Measurements from ENCODE around the gene ZNF574. TPM values are rescaled to one million over a fixed set of nuclear protein-coding genes. Genes with fewer than 3 reads are reported as not detected.

Gene ZNF574
- total RNA-seq, 1 donor from 2014 or later = 20.0 TPM

GRCh38 chr19:42081584-42082203 lies 5.7 kb downstream of the ZNF574 start:
- Mint-ChIP-seq H3K36me3 (ENCODE audit: low read depth, unreplicated experiment) (peaks cover 20% of the 10 kb centered on the region), H3K27me3 (ENCODE audit: low read depth, unreplicated experiment) (no peaks in the 10 kb centered on the region), H3K27ac (ENCODE audit: unreplicated experiment) (peak overlapping the region; percentile 79), H3K9me3 (ENCODE audit: unreplicated experiment) (no peaks in the 10 kb centered on the region), H3K4me1 (ENCODE audit: low read depth, unreplicated experiment) (peaks cover 37% of the 10 kb centered on the region), H3K4me3 (ENCODE audit: unreplicated experiment) (peak overlapping the region; percentile 55)
- peaks cover 16% of the 10 kb centered on the region for H3K4me1 ChIP-seq (ENCODE audit: insufficient read depth, low read length)
- TF ChIP-seq EZH2 (IDR thresholded peaks at IDR 0.05; ENCODE audit: insufficient read depth, low read length) = no peak
- TF ChIP-seq, protein P1, sequence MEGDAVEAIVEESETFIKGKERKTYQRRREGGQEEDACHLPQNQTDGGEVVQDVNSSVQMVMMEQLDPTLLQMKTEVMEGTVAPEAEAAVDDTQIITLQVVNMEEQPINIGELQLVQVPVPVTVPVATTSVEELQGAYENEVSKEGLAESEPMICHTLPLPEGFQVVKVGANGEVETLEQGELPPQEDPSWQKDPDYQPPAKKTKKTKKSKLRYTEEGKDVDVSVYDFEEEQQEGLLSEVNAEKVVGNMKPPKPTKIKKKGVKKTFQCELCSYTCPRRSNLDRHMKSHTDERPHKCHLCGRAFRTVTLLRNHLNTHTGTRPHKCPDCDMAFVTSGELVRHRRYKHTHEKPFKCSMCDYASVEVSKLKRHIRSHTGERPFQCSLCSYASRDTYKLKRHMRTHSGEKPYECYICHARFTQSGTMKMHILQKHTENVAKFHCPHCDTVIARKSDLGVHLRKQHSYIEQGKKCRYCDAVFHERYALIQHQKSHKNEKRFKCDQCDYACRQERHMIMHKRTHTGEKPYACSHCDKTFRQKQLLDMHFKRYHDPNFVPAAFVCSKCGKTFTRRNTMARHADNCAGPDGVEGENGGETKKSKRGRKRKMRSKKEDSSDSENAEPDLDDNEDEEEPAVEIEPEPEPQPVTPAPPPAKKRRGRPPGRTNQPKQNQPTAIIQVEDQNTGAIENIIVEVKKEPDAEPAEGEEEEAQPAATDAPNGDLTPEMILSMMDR (IDR thresholded peaks at IDR 0.05; ENCODE audit: insufficient read depth, low read depth, low read length) = peak; percentile 68
- H3K9ac ChIP-seq (ENCODE audit: low read length) = peak overlapping the region; percentile 15
- no peak overlapping the region for H3K4me3 ChIP-seq (ENCODE audit: insufficient read depth, low read depth, low read length)
- no peaks in the 10 kb centered on the region for H3K9me3 ChIP-seq (ENCODE audit: insufficient read depth, low read depth, low read length)
- no peak overlapping the region for H2AFZ ChIP-seq (ENCODE audit: low read depth, low read length)
- no peak overlapping the region for H3K27ac ChIP-seq (ENCODE audit: low read depth, low read length)
- peaks cover 24% of the 10 kb centered on the region for H3K36me3 ChIP-seq (ENCODE audit: insufficient read depth, low read length)
- H3K27me3 ChIP-seq (ENCODE audit: insufficient read depth, low read length) = no peaks in the 10 kb centered on the region
- peaks cover 57% of the 10 kb centered on the region for H3K79me2 ChIP-seq (ENCODE audit: insufficient read depth, low read length)
- FAIRE-seq (peak; percentile 84), DNase-seq (ENCODE audit: low read depth) (peak; percentile 26)
- H3K4me2 ChIP-seq (ENCODE audit: low read length) = no peak overlapping the region
- H4K20me1 ChIP-seq (ENCODE audit: insufficient read depth, low read length) = peaks cover 61% of the 10 kb centered on the region

DNA sequence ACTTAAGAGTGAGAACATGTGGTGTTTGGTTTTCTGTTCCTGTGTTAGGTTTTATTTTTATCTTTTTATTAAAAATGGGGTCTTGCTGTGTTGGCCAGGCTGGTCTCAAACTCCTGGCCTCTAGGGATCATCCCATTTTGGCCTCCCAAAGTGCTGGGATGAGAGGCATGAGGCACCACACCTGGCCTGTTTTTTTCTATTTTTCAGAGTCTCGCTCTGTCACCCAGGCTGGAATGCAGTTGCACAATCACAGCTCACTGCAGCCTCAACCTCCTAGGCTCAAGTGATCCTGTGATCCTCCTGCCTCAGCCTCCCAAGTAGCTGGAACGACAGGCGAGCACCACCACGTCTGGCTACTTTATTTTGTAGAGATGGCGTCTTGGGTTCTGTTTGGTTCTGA lies 7.6 kb downstream of the ZNF574 start:
- H3K27me3 Mint-ChIP-seq (ENCODE audit: low read depth, unreplicated experiment) = no peaks in the 10 kb centered on the region
- Histone ChIP-seq H3K9me3 (ENCODE audit: insufficient read depth, low read depth, low read length) (no peaks in the 10 kb centered on the region), H2AFZ (ENCODE audit: low read depth, low read length) (no peak overlapping the region), H4K20me1 (ENCODE audit: insufficient read depth, low read length) (peaks cover 43% of the 10 kb centered on the region), H3K4me3 (ENCODE audit: insufficient read depth, low read depth, low read length) (no peak overlapping the region), H3K79me2 (ENCODE audit: insufficient read depth, low read length) (peaks cover 38% of the 10 kb centered on the region), H3K4me1 (ENCODE audit: insufficient read depth, low read length) (peaks cover 22% of the 10 kb centered on the region), H3K9ac (ENCODE audit: low read length) (no peak overlapping the region), H3K4me2 (ENCODE audit: low read length) (no peak overlapping the region), H3K27me3 (ENCODE audit: insufficient read depth, low read length) (no peaks in the 10 kb centered on the region), H3K27ac (ENCODE audit: low read depth, low read length) (no peak overlapping the region), H3K36me3 (ENCODE audit: insufficient read depth, low read length) (peaks cover 22% of the 10 kb centered on the region)
- no peak for DNase-seq (ENCODE audit: low read depth)
- peaks cover 37% of the 10 kb centered on the region for H3K4me1 Mint-ChIP-seq (ENCODE audit: low read depth, unreplicated experiment)
- no peak overlapping the region for H3K27ac Mint-ChIP-seq (ENCODE audit: unreplicated experiment)
- no peaks in the 10 kb centered on the region for H3K9me3 Mint-ChIP-seq (ENCODE audit: unreplicated experiment)
- no peak for TF ChIP-seq EZH2 (IDR thresholded peaks at IDR 0.05; ENCODE audit: insufficient read depth, low read length)
- TF ChIP-seq, protein P1 (IDR thresholded peaks at IDR 0.05; ENCODE audit: insufficient read depth, low read depth, low read length) = no peak
- H3K4me3 Mint-ChIP-seq (ENCODE audit: unreplicated experiment) = no peak overlapping the region
- FAIRE-seq = no peak
- H3K36me3 Mint-ChIP-seq (ENCODE audit: low read depth, unreplicated experiment) = peaks cover 17% of the 10 kb centered on the region

DNA sequence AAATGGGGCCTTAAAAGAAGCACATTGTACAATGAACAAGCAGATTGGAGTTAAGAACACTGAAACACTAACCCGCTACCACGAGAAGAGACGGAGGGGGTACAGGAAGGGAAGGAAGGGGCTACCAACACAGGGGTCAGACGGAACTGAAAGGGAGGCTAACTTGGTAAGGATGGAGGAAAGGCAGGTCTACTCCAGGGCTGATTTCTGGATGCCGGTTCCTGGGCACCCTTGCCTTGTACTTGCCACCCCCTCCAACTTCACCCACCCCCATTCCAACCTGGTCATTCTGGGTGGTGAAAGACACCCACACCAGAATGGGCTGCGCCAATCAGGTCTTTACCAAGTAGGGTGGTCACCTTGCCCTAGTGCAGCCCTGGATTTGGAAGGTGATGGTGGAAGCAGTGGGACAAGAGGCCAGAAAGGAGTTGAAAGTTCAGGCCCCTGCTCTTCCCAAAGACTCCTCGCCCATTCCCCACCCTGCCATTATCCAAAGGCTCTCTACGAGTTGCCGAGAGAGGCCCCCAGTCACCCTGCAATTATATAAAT lies 10.3 kb downstream of the ZNF574 start:
- DNase-seq (ENCODE audit: low read depth) (no peak), FAIRE-seq (no peak)
- H3K4me2 ChIP-seq (ENCODE audit: low read length) = no peak overlapping the region
- peaks cover 38% of the 10 kb centered on the region for H3K4me1 Mint-ChIP-seq (ENCODE audit: low read depth, unreplicated experiment)
- H3K9me3 ChIP-seq (ENCODE audit: insufficient read depth, low read depth, low read length) = no peaks in the 10 kb centered on the region
- H3K9me3 Mint-ChIP-seq (ENCODE audit: unreplicated experiment) = no peaks in the 10 kb centered on the region
- H3K4me1 ChIP-seq (ENCODE audit: insufficient read depth, low read length) = peaks cover 21% of the 10 kb centered on the region
- H3K79me2 ChIP-seq (ENCODE audit: insufficient read depth, low read length) = peaks cover 11% of the 10 kb centered on the region
- TF ChIP-seq, protein P1 (IDR thresholded peaks at IDR 0.05; ENCODE audit: insufficient read depth, low read depth, low read length) = no peak
- TF ChIP-seq EZH2 (IDR thresholded peaks at IDR 0.05; ENCODE audit: insufficient read depth, low read length) = no peak
- H3K4me3 ChIP-seq (ENCODE audit: insufficient read depth, low read depth, low read length) = no peak overlapping the region
- H3K4me3 Mint-ChIP-seq (ENCODE audit: unreplicated experiment) = no peak overlapping the region
- H2AFZ ChIP-seq (ENCODE audit: low read depth, low read length) = no peak overlapping the region
- H3K27me3 Mint-ChIP-seq (ENCODE audit: low read depth, unreplicated experiment) = no peaks in the 10 kb centered on the region
- H3K27me3 ChIP-seq (ENCODE audit: insufficient read depth, low read length) = no peaks in the 10 kb centered on the region
- no peak overlapping the region for H3K27ac Mint-ChIP-seq (ENCODE audit: unreplicated experiment)
- H3K36me3 ChIP-seq (ENCODE audit: insufficient read depth, low read length) = peaks cover 9% of the 10 kb centered on the region
- peaks cover 18% of the 10 kb centered on the region for H4K20me1 ChIP-seq (ENCODE audit: insufficient read depth, low read length)
- H3K9ac ChIP-seq (ENCODE audit: low read length) = no peak overlapping the region
- peaks cover 9% of the 10 kb centered on the region for H3K36me3 Mint-ChIP-seq (ENCODE audit: low read depth, unreplicated experiment)
- H3K27ac ChIP-seq (ENCODE audit: low read depth, low read length) = no peak overlapping the region

All from astrocyte (in vitro differentiated cells and primary cell).